22Rv1 (cell line): ENCODE data around the gene NOL7.

Experiments
- ZFX ChIP-seq: fragments of 450-650 bp; IDR thresholded peaks from 2 replicates; pipeline ENCODE4 v1.6.1; 2017; ENCODE audit warnings: antibody characterized with exemption, borderline replicate concordance
- TF ChIP-seq, protein P1 (sequence below): fragments of 450-650 bp; IDR thresholded peaks from 2 replicates; pipeline ENCODE4 v1.5.1; 2017; ENCODE audit warnings: mild to moderate bottlenecking

DNA sequence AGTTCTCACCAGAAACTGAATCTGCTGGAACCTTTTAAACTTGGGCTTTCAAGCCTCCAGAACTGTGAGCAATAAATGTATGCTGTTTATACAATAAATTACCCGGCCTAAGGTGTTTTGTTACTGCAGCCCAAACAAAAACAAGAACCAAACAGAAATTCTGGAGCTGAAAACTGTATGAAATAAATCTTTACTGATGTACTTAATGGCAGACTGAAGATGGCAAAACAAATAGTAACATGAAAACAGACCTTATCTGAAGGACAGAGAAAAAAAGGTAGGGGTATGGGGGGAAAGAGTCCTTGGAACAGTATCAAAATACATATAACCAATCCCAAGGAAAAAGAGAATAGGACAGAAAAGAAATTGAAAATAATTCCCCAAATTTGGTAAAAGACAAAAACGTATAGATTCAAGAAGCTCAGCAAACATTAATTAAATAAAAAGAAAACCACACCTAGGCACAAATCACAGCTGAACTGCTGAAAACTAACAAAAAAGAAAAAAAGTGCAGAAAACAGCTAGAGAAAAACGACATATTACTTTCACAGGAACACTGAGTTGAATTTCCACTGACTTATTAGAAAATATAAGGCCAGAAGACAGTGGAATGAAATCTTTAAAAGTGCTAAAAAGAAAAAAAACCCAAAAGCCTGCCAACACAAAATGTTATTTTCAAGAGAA, 47.7 kb downstream of the NOL7 start:
- TF ChIP-seq, protein P1, sequence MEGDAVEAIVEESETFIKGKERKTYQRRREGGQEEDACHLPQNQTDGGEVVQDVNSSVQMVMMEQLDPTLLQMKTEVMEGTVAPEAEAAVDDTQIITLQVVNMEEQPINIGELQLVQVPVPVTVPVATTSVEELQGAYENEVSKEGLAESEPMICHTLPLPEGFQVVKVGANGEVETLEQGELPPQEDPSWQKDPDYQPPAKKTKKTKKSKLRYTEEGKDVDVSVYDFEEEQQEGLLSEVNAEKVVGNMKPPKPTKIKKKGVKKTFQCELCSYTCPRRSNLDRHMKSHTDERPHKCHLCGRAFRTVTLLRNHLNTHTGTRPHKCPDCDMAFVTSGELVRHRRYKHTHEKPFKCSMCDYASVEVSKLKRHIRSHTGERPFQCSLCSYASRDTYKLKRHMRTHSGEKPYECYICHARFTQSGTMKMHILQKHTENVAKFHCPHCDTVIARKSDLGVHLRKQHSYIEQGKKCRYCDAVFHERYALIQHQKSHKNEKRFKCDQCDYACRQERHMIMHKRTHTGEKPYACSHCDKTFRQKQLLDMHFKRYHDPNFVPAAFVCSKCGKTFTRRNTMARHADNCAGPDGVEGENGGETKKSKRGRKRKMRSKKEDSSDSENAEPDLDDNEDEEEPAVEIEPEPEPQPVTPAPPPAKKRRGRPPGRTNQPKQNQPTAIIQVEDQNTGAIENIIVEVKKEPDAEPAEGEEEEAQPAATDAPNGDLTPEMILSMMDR: no peak
- no peak for TF ChIP-seq ZFX
